Esophagus muscularis mucosa (tissue), 4 donors: Measurements from ENCODE around the gene MYO1F. TPM values are rescaled to one million over a fixed set of nuclear protein-coding genes. Genes with fewer than 3 reads are reported as not detected.

Source experiments
- DNase-seq: peaks from one replicate; pipeline ENCODE4 v3.0.0-alpha.2; 2017; ENCODE audit errors: extremely low spot score
- H3K27ac ChIP-seq, 4 donors: fragments of 200-600 bp; sonication (generic); replicated peaks in 1 of 4; 1 replicate in 3 of 4; 2 replicates in 1 of 4; pipeline ENCODE4 v1.5.1; 2016 to 2019; ENCODE audit warnings: mild to moderate bottlenecking in 1 of 4
- H3K27me3 ChIP-seq, 4 donors: fragments of 200-600 bp; sonication (generic); one replicate each; pipeline versions ENCODE4 v1.5.1 to v1.6.0; 2016 to 2019
- H3K36me3 ChIP-seq, 4 donors: fragments of 200-600 bp; sonication (generic); one replicate each; pipeline ENCODE4 v1.5.1; 2016 to 2019
- H3K4me1 ChIP-seq, 4 donors: fragments of 200-600 bp; sonication (generic); one replicate each; pipeline ENCODE4 v1.5.1; 2016 to 2019
- H3K4me3 ChIP-seq, 4 donors: fragments of 200-600 bp; sonication (generic); 1 replicate in 2 of 4; 2 replicates in 2 of 4; pipeline ENCODE4 v1.5.1; 2016 to 2019; ENCODE audit warnings: mild to moderate bottlenecking in 4 of 4, moderate library complexity in 1 of 4
- H3K9me3 ChIP-seq, 4 donors: fragments of 200-600 bp; sonication (generic); 1 replicate in 3 of 4; 2 replicates in 1 of 4; pipeline ENCODE4 v1.5.1; 2016 to 2019
- EP300 ChIP-seq: sonication (generic); formaldehyde crosslinking; IDR thresholded peaks from one replicate; pipeline ENCODE4 v1.6.1; 2017; ENCODE audit warnings: antibody characterized with exemption
- POLR2A ChIP-seq: fragments of 450-650 bp; IDR thresholded peaks from one replicate; pipeline ENCODE4 v1.6.1; 2017; ENCODE audit warnings: antibody characterized with exemption, moderate library complexity, mild to moderate bottlenecking, low read depth
- POLR2AphosphoS5 ChIP-seq, 2 donors: sonication (generic); formaldehyde crosslinking; IDR thresholded peaks; one replicate each; pipeline ENCODE4 v1.6.1; 2017; ENCODE audit warnings: antibody characterized with exemption in 2 of 2
- WGBS: methylation state at CpG from one replicate; pipeline ENCODE4 v1.1.5; 2018; 5-methylcytosine and 5-hydroxymethylcytosine counted together
- intact Hi-C: fragments of 100-400 bp; cut with DNase I; formaldehyde crosslinking; loops from one replicate; pipeline ENCODE4 v1.15.1; 2023
- total RNA-seq, 4 donors: library from RNA; depleted of rRNA; stranded (reverse); fragments of >200 nt; gene quantifications; one replicate each; pipeline versions ENCODE4 v1.1.0 to v1.2.1, GENCODE V29; 2016
- TF ChIP-seq, protein P1 (sequence below), 3 experiments: fragments of 200-600 bp in 2 of 3; fragments of 450-650 bp in 1 of 3; sonication (generic) in 2 of 3; IDR thresholded peaks; one replicate each; pipeline ENCODE4 v1.5.1; 2017 to 2019; ENCODE audit warnings: antibody characterized with exemption in 3 of 3, mild to moderate bottlenecking in 2 of 3, moderate library complexity in 1 of 3

MYO1F gene
- total RNA-seq, 4 donors from 2014 or later, result 7.2 to 21.2 (median 13.3) TPM

DNA sequence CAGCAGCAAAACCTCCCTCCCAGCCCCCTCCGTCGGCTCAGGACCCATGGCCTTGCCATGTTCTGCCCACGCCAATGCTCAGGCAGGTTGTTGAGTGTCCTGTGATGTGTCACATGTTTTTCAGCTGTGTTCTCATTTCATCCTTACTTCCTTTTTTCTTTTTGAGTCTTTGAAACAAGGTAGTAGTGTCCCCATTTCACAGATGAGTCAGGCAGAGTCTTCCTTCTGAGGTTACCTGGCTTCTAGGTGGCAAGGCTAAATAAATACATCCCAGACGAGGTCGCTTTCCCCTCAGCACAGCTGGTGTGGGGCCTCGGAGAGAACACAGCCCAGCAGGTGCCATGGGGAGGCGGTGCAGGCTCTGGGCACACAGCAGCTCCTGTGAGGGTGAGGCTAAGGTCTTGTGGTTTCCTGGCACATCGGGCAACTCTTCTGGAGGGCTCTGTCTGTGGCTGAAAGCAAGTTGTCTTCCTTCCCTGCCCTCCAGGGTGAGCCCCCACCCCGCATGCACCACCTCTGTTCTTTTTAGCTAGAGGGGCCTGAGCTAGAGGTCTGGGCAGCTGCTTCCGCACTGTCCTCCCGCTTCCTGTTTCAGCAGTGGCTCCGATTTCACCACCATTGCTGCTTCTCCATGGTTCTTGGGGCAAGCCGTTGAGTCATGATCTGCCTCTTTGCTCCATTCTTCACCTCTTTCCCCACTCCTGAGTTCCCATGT lies 89.9 kb downstream of the MYO1F start:
- Histone ChIP-seq H3K27ac (peak overlapping the region in 3 of 4 donors; percentile 2 to 33 (median 10)), H3K27me3 (no peaks in the 10 kb centered on the region), H3K4me3 (no peak overlapping the region), H3K36me3 (peaks cover 62 to 91% (median 82%) of the 10 kb centered on the region in 4 donors), H3K9me3 (no peaks in the 10 kb centered on the region), H3K4me1 (peaks cover 12 to 31% (median 23%) of the 10 kb centered on the region in 4 donors)
- TF ChIP-seq POLR2AphosphoS5 (IDR thresholded peaks at IDR 0.05), result no peak
- no peak for TF ChIP-seq POLR2A
- no peak for TF ChIP-seq EP300
- TF ChIP-seq, protein P1, sequence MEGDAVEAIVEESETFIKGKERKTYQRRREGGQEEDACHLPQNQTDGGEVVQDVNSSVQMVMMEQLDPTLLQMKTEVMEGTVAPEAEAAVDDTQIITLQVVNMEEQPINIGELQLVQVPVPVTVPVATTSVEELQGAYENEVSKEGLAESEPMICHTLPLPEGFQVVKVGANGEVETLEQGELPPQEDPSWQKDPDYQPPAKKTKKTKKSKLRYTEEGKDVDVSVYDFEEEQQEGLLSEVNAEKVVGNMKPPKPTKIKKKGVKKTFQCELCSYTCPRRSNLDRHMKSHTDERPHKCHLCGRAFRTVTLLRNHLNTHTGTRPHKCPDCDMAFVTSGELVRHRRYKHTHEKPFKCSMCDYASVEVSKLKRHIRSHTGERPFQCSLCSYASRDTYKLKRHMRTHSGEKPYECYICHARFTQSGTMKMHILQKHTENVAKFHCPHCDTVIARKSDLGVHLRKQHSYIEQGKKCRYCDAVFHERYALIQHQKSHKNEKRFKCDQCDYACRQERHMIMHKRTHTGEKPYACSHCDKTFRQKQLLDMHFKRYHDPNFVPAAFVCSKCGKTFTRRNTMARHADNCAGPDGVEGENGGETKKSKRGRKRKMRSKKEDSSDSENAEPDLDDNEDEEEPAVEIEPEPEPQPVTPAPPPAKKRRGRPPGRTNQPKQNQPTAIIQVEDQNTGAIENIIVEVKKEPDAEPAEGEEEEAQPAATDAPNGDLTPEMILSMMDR (IDR thresholded peaks at IDR 0.05), result no peak
- WGBS, result 60% methylated on average over 11 of the region's 13 CpGs
- DNase-seq, result no peak
- intact Hi-C loops, result no loop called here

DNA sequence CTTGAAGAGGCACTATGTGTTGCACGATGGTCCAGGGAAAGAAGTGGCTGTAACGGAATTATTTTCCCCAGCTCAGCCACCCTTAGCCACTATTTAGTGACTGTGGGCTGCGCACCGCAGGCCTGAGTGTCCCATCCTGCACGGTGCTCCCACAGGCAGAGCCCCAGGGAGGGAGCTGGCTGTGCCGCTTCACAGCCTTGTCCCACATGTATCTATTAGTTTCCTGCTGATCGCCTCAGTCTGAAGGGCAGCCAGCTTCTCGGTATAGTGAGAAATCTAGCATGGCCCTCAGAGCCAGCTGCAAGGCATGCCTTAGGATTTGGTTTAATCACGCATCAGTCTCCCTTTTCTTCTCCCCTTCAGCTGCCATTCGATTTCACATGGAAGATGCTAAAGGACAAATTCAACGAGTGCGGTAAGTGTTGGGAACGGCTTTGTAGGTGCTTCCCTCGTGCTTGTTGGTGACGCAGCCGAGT lies 90.5 kb downstream of the MYO1F start:
- H3K36me3 ChIP-seq, result peaks cover 62 to 97% (median 84%) of the 10 kb centered on the region in 4 donors
- WGBS, result 86% methylated on average over 16 of the region's 16 CpGs
- H3K4me3 ChIP-seq, result no peak overlapping the region
- peaks cover 17 to 37% (median 27%) of the 10 kb centered on the region in 4 donors for H3K4me1 ChIP-seq
- intact Hi-C loops, result no loop called here
- no peaks in the 10 kb centered on the region for H3K9me3 ChIP-seq
- no peak for DNase-seq
- H3K27me3 ChIP-seq, result no peaks in the 10 kb centered on the region
- TF ChIP-seq, protein P1 (IDR thresholded peaks at IDR 0.05), result no peak
- TF ChIP-seq POLR2A (no peak), POLR2AphosphoS5 (IDR thresholded peaks at IDR 0.05) (peak in 1 of 2 donors; percentile 5)
- peak overlapping the region in 2 of 4 donors; percentile 10 to 33 for H3K27ac ChIP-seq

DNA sequence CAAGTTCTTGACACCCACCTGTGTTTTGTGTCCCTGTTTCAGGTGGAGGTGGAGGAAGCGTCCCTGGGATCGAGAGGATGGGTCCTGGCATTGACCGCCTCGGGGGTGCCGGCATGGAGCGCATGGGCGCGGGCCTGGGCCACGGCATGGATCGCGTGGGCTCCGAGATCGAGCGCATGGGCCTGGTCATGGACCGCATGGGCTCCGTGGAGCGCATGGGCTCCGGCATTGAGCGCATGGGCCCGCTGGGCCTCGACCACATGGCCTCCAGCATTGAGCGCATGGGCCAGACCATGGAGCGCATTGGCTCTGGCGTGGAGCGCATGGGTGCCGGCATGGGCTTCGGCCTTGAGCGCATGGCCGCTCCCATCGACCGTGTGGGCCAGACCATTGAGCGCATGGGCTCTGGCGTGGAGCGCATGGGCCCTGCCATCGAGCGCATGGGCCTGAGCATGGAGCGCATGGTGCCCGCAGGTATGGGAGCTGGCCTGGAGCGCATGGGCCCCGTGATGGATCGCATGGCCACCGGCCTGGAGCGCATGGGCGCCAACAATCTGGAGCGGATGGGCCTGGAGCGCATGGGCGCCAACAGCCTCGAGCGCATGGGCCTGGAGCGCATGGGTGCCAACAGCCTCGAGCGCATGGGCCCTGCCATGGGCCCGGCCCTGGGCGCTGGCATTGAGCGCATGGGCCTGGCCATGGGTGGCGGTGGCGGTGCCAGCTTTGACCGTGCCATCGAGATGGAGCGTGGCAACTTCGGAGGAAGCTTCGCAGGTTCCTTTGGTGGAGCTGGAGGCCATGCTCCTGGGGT lies 91.5 kb downstream of the MYO1F start:
- DNase-seq, result no peak
- Histone ChIP-seq H3K27me3 (no peaks in the 10 kb centered on the region), H3K4me3 (no peak overlapping the region), H3K9me3 (no peaks in the 10 kb centered on the region), H3K36me3 (peaks cover 62 to 99% (median 87%) of the 10 kb centered on the region in 4 donors), H3K27ac (no peak overlapping the region), H3K4me1 (peaks cover 26 to 46% (median 36%) of the 10 kb centered on the region in 4 donors)
- 93% methylated on average over 23 of the region's 62 CpGs for WGBS
- intact Hi-C loops, result no loop called here
- TF ChIP-seq, protein P1 (IDR thresholded peaks at IDR 0.05), result no peak
- TF ChIP-seq POLR2A (no peak), POLR2AphosphoS5 (IDR thresholded peaks at IDR 0.05) (no peak), EP300 (no peak)

DNA sequence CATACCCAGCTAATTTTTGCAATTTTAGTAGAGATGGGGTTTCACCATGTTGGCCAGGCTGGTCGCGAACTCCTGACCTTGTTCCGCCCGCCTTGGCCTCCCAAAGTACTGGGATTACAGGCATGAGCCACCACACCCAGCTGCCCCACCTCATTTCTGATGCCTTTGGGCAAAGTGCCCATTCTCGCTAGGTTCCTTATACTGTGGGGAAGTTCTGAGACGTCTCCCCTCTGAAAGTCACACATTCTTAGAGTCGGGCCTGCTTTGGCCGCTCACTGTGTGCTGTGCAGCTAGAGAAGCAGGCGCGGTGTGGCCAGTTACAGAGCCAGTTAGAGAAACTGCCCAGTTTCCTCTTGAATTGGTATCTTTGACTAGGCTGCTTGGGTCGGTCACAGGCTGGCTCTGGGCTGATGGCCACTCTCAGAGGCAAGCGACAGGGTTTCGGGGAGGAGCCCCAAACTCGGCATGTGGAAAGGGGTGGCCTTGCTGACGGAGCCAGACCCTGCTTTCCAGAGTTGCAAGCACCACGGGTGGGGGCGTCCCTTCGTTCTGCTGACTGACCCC lies 92.8 kb downstream of the MYO1F start:
- H3K27me3 ChIP-seq, result no peaks in the 10 kb centered on the region
- WGBS, result 74% methylated on average over 9 of the region's 18 CpGs
- peaks cover 58 to 94% (median 78%) of the 10 kb centered on the region in 4 donors for H3K36me3 ChIP-seq
- no peak for DNase-seq
- no peak overlapping the region for H3K4me3 ChIP-seq
- H3K4me1 ChIP-seq, result peaks cover 33 to 58% (median 41%) of the 10 kb centered on the region in 4 donors
- intact Hi-C loops, result no loop called here
- no peak overlapping the region for H3K27ac ChIP-seq
- no peaks in the 10 kb centered on the region for H3K9me3 ChIP-seq
- TF ChIP-seq POLR2A (no peak), EP300 (no peak), POLR2AphosphoS5 (IDR thresholded peaks at IDR 0.05) (no peak)
- TF ChIP-seq, protein P1 (IDR thresholded peaks at IDR 0.05), result no peak
